Right atrium auricular region (tissue), 2 donors: Measurements from ENCODE around the gene BCAP31. TPM values are rescaled to one million over a fixed set of nuclear protein-coding genes. Genes with fewer than 3 reads are reported as not detected.

Source experiments
- DNase-seq: peaks from one replicate; pipeline ENCODE4 v3.0.0-alpha.2; 2019; ENCODE audit warnings: low spot score
- H3K27ac ChIP-seq, 2 donors: fragments of 200-600 bp; sonication (generic); 1 replicate in 1 of 2; 2 replicates in 1 of 2; pipeline ENCODE4 v1.5.1; 2016 to 2019
- H3K27me3 ChIP-seq, 2 donors: fragments of 200-600 bp; sonication (generic); one replicate each; pipeline versions ENCODE4 v1.5.1 to v1.6.0; 2017 to 2019
- H3K36me3 ChIP-seq: fragments of 200-600 bp; sonication (generic); one replicate; pipeline ENCODE4 v1.5.1; 2016
- H3K4me1 ChIP-seq, 2 donors: fragments of 200-600 bp; sonication (generic); one replicate each; pipeline versions ENCODE4 v1.5.1 to v1.6.0; 2017 to 2019
- H3K4me3 ChIP-seq, 2 donors: fragments of 200-600 bp; sonication (generic); 1 replicate in 1 of 2; 2 replicates in 1 of 2; pipeline ENCODE4 v1.5.1; 2017 to 2019; ENCODE audit warnings: mild to moderate bottlenecking in 1 of 2, moderate library complexity in 1 of 2
- H3K9me3 ChIP-seq, 2 donors: fragments of 200-600 bp; sonication (generic); one replicate each; pipeline ENCODE4 v1.5.1; 2019
- total RNA-seq, 2 donors: library from RNA; depleted of rRNA; stranded (reverse); fragments of >200 nt; gene quantifications; one replicate each; pipeline ENCODE4 v1.1.0, GENCODE V29; 2016
- TF ChIP-seq, protein P1 (sequence below), 2 donors: fragments of 200-600 bp; sonication (generic); IDR thresholded peaks; one replicate each; pipeline ENCODE4 v1.5.1; 2019; ENCODE audit warnings: antibody characterized with exemption in 2 of 2

Gene BCAP31
- total RNA-seq, 2 donors from 2014 or later: 86.3 to 109 TPM

- TF ChIP-seq, protein P1, sequence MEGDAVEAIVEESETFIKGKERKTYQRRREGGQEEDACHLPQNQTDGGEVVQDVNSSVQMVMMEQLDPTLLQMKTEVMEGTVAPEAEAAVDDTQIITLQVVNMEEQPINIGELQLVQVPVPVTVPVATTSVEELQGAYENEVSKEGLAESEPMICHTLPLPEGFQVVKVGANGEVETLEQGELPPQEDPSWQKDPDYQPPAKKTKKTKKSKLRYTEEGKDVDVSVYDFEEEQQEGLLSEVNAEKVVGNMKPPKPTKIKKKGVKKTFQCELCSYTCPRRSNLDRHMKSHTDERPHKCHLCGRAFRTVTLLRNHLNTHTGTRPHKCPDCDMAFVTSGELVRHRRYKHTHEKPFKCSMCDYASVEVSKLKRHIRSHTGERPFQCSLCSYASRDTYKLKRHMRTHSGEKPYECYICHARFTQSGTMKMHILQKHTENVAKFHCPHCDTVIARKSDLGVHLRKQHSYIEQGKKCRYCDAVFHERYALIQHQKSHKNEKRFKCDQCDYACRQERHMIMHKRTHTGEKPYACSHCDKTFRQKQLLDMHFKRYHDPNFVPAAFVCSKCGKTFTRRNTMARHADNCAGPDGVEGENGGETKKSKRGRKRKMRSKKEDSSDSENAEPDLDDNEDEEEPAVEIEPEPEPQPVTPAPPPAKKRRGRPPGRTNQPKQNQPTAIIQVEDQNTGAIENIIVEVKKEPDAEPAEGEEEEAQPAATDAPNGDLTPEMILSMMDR (IDR thresholded peaks at IDR 0.05): no peak
- Histone ChIP-seq H3K27me3 (no peaks in the 10 kb centered on the region), H3K4me3 (no peak overlapping the region), H3K36me3 (no peaks in the 10 kb centered on the region), H3K9me3 (peaks cover 0 to 11% of the 10 kb centered on the region in 2 donors), H3K27ac (no peak overlapping the region), H3K4me1 (no peaks in the 10 kb centered on the region)
- DNase-seq: no peak
These were observed 70.6 kb downstream of the BCAP31 start for GRCh38 chrX:153653556-153653955.

DNA sequence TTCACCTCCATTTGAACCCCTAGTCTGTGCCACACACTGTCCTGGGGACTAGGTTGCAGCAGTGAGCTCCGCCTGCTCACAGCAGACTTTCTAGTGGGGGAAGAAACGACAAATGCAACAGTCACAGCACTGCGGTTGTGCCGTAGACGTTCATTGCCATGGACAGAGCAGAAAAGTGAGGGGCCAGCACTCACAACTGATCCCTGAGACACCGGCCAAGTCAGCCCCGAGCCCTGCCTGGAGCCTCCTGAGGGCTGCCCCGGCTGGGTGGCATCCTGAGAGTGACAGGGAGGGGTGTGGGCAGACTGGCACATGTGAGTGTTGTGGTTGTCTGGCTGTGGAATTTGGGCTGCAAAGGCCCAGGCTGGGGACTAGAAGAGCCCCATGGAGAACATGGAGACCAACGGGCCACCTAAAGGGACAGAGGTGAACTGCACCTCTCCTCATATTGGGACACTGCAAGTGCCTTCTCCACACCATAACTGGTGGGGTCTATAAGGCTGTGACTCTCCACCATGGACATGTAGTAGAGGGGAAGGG lies 72.6 kb downstream of the BCAP31 start:
- no peaks in the 10 kb centered on the region for H3K36me3 ChIP-seq
- no peaks in the 10 kb centered on the region for H3K4me1 ChIP-seq
- no peak overlapping the region for H3K27ac ChIP-seq
- TF ChIP-seq, protein P1 (IDR thresholded peaks at IDR 0.05): no peak
- peaks cover 0 to 11% of the 10 kb centered on the region in 2 donors for H3K9me3 ChIP-seq
- no peak overlapping the region for H3K4me3 ChIP-seq
- DNase-seq: no peak
- peaks cover 0 to 9% of the 10 kb centered on the region in 2 donors for H3K27me3 ChIP-seq

GRCh38 chrX:153650959-153651358 lies 73.2 kb downstream of the BCAP31 start:
- Histone ChIP-seq H3K27me3 (peaks cover 0 to 11% of the 10 kb centered on the region in 2 donors), H3K27ac (no peak overlapping the region), H3K9me3 (peaks cover 0 to 11% of the 10 kb centered on the region in 2 donors), H3K4me1 (no peaks in the 10 kb centered on the region), H3K4me3 (no peak overlapping the region), H3K36me3 (no peaks in the 10 kb centered on the region)
- DNase-seq: no peak
- TF ChIP-seq, protein P1 (IDR thresholded peaks at IDR 0.05): no peak

Other genes with a start within 250 kb of the BCAP31 start
- gene BGN, start 229.4 kb downstream of the BCAP31 start, total RNA-seq: 100 to 1,000 TPM; 141 to 206 TPM
- gene ATP2B3, start 206.7 kb downstream of the BCAP31 start, total RNA-seq: not detected
- gene CCNQ, start 125.2 kb downstream of the BCAP31 start, total RNA-seq: 10 to 100 TPM; 48.0 to 65.0 TPM
- gene DUSP9, start 77.2 kb downstream of the BCAP31 start, total RNA-seq: not detected
- 10 to 100 TPM in 1 of 2 donors, 1 to 10 TPM in 1; 4.0 to 42.4 TPM for gene PNCK, start 50.6 kb downstream of the BCAP31 start, total RNA-seq
- 10 to 100 TPM; 71.3 to 76.6 TPM for gene SLC6A8, start 36.5 kb downstream of the BCAP31 start, total RNA-seq
- 10 to 100 TPM; 15.2 to 18.0 TPM for gene ABCD1, start 469 bp upstream of the BCAP31 start, total RNA-seq
- gene PLXNB3, start 39.9 kb upstream of the BCAP31 start, total RNA-seq: 1 to 10 TPM; 5.6 to 8.2 TPM
- gene SRPK3, start 56.7 kb upstream of the BCAP31 start, total RNA-seq: 10 to 100 TPM; 19.4 to 24.6 TPM
- gene IDH3G, start 70.0 kb upstream of the BCAP31 start, total RNA-seq: 100 to 1,000 TPM; 116 to 135 TPM
- gene SSR4, start 70.3 kb upstream of the BCAP31 start, total RNA-seq: 100 to 1,000 TPM; 219 to 238 TPM
- 1 to 10 TPM; 2.1 to 7.1 TPM for gene PDZD4, start 106.2 kb upstream of the BCAP31 start, total RNA-seq
- 1 to 10 TPM; 6.3 to 7.0 TPM for gene L1CAM, start 161.8 kb upstream of the BCAP31 start, total RNA-seq
- gene AVPR2, start 180.3 kb upstream of the BCAP31 start, total RNA-seq: 1 to 10 TPM; 2.3 to 4.7 TPM
- gene ARHGAP4, start 201.9 kb upstream of the BCAP31 start, total RNA-seq: 1 to 10 TPM; 7.6 to 8.9 TPM
- gene NAA10, start 210.7 kb upstream of the BCAP31 start, total RNA-seq: 10 to 100 TPM; 66.5 to 70.2 TPM
- 10 to 100 TPM in 1 of 2 donors, 1 to 10 TPM in 1; 6.2 to 10.6 TPM for gene RENBP, start 220.3 kb upstream of the BCAP31 start, total RNA-seq
- 10 to 100 TPM; 40.8 to 54.7 TPM for gene HCFC1, start 247.4 kb upstream of the BCAP31 start, total RNA-seq
- gene TMEM187, start 248.4 kb upstream of the BCAP31 start, total RNA-seq: 1 to 10 TPM; 4.7 to 6.4 TPM